Activated naive CD8-positive, alpha-beta T cell treated with anti-CD3 and anti-CD28 coated beads, Interleukin-2, amount 50 U/mL, for 24 hours (primary cell): ENCODE data around the gene LRRC3.
A peak's percentile ranks its signal among the peaks of the same experiment; 100 is the strongest.
"Not testable (repeated sequence)": the region's sequence is repeated elsewhere in the genome, so short reads cannot be mapped to it uniquely, and the experiment has no call there.

Experiments used
- ATAC-seq: fragments of 150-1000 bp; cut with Tn5 transposase; one replicate; pipeline ENCODE4 v1.10.0; 2021
- DNase-seq: peaks from one replicate; pipeline ENCODE4 v3.0.0; 2021
- H3K27ac Mint-ChIP-seq: one replicate; pipeline ENCODE4 v1.8.0; 2021; ENCODE audit warnings: mild to moderate bottlenecking, mixed read lengths
- H3K27me3 Mint-ChIP-seq: one replicate; pipeline ENCODE4 v1.8.0; 2021; ENCODE audit warnings: mixed read lengths
- H3K36me3 Mint-ChIP-seq: one replicate; pipeline ENCODE4 v1.8.0; 2021; ENCODE audit warnings: low read depth, mixed read lengths
- H3K4me1 Mint-ChIP-seq: one replicate; pipeline ENCODE4 v1.8.0; 2021; ENCODE audit warnings: mixed read lengths
- H3K4me3 Mint-ChIP-seq: one replicate; pipeline ENCODE4 v1.8.0; 2021; ENCODE audit warnings: mild to moderate bottlenecking, moderate library complexity, mixed read lengths
- H3K9me3 Mint-ChIP-seq: one replicate; pipeline ENCODE4 v1.8.0; 2021; ENCODE audit warnings: mixed read lengths

LRRC3 gene

GRCh38 chr21:44454747-44455523 is at the start of gene LRRC3:
Gene LRRC3 (plus strand): TSS chr21:44455510. CDS start chr21:44456645, 1,135 bp downstream.
- H3K27ac Mint-ChIP-seq = no peak within 1 kb of the TSS
- peaks cover 8% of the 10 kb centered on the region for H3K9me3 Mint-ChIP-seq
- H3K27me3 Mint-ChIP-seq = peaks cover 21% of the 10 kb centered on the region
- no peaks in the 10 kb centered on the region for H3K4me1 Mint-ChIP-seq
- H3K36me3 Mint-ChIP-seq = no peaks in the 10 kb centered on the region
- ATAC-seq (peak; percentile 48), DNase-seq (peak; percentile 81)
- peak within 1 kb of the TSS; percentile 70 for H3K4me3 Mint-ChIP-seq

GRCh38 chr21:44405948-44406872 is 49.1 kb upstream of the LRRC3 start:
- DNase-seq (no peak), ATAC-seq (no peak)
- no peaks in the 10 kb centered on the region for H3K36me3 Mint-ChIP-seq
- H3K4me3 Mint-ChIP-seq = no peak overlapping the region
- H3K9me3 Mint-ChIP-seq = no peaks in the 10 kb centered on the region
- no peaks in the 10 kb centered on the region for H3K27me3 Mint-ChIP-seq
- H3K27ac Mint-ChIP-seq = no peak overlapping the region
- peaks cover 8% of the 10 kb centered on the region for H3K4me1 Mint-ChIP-seq

DNA sequence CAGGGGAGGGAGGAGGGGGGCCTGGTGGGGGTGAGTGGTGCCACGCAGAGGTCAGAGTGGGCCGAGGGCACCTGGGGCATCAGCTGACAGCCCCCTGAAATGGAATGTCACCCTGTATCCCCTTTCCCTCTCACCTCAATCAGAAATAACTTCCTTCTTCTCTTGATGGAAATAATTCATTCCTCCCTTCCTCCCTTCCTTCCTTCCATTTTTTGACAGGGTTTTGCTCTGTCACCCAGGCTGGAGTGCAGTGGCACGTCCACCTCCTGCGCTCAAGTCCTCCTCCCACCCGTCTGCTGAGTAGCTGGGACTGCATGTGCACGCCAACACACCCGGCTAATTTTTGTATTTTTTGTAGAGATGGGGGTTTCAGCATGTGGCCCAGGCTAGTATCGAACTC is 48.4 kb upstream of the LRRC3 start:
- Mint-ChIP-seq H3K9me3 (no peaks in the 10 kb centered on the region), H3K27me3 (no peaks in the 10 kb centered on the region), H3K36me3 (no peaks in the 10 kb centered on the region), H3K27ac (no peak overlapping the region), H3K4me1 (peaks cover 8% of the 10 kb centered on the region), H3K4me3 (no peak overlapping the region)
- no peak for ATAC-seq
- DNase-seq = no peak

DNA sequence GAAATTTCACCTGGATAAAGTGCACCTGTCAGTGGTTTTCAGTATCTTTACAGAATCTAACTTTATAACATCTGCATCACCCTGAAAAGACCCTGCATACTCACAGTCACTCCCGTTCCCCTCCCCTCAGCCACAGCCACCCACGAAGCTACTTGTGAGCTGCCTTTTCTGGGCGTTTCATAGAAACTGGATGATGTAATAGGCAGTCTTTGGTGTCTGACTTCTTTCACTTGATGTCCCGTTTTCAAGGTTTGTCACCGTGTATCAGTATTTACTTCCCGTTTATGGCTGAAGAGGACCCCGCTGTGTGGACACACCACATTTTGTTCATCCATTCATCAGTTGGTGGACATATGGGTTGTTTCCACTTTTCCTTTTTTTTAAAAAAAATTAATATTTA is 47.8 kb upstream of the LRRC3 start:
- Mint-ChIP-seq H3K4me1 (peaks cover 8% of the 10 kb centered on the region), H3K4me3 (peak overlapping the region; percentile 8), H3K27ac (no peak overlapping the region), H3K27me3 (no peaks in the 10 kb centered on the region), H3K9me3 (no peaks in the 10 kb centered on the region), H3K36me3 (no peaks in the 10 kb centered on the region)
- DNase-seq (peak; percentile 22), ATAC-seq (peak; percentile 88)

- Mint-ChIP-seq H3K27ac (no peak overlapping the region), H3K36me3 (no peaks in the 10 kb centered on the region), H3K4me1 (peaks cover 8% of the 10 kb centered on the region), H3K9me3 (no peaks in the 10 kb centered on the region), H3K4me3 (no peak overlapping the region), H3K27me3 (no peaks in the 10 kb centered on the region)
- no peak for DNase-seq
- no peak for ATAC-seq
Observed at GRCh38 chr21:44408226-44408625, 47.1 kb upstream of the LRRC3 start.

DNA sequence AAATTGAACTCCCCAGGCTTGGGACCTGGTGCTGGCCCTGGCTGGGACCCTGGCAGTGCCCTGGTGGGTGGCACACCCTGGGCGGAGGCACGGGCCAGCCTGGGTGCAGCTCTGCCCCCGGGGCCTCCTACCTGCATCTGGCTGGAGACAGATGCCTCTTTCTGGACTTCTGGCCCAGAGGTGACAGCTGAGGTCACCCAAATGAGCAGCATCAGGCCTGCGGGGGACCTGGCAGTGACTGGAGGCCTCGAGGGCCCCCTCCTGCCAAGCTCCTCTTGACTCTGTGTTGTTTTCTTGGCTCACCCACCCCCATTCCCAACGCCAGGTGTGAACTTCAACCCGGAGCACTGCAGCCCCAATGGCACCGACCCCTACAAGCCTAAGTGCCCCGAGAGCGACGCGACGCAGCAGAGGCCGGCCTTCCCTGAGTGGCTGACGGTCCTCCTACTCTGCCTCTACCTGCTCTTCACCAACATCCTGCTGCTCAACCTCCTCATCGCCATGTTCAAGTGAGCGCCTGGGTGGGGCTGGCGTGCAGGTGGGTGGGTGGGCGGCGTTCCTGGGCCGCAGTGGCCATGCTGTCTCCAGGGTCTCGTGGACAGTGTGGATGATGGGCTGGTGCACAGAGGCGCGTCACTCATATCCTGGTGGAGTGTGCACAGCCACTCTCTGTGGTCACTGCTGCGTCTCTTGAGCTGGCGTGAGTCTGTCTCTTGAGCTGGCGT is 41.6 kb upstream of the LRRC3 start:
- Mint-ChIP-seq H3K4me1 (no peaks in the 10 kb centered on the region), H3K27me3 (no peaks in the 10 kb centered on the region), H3K36me3 (no peaks in the 10 kb centered on the region), H3K4me3 (no peak overlapping the region), H3K27ac (no peak overlapping the region), H3K9me3 (no peaks in the 10 kb centered on the region)
- DNase-seq (no peak), ATAC-seq (no peak)

GRCh38 chr21:44414291-44415072 is 40.8 kb upstream of the LRRC3 start:
- peaks cover 3% of the 10 kb centered on the region for H3K9me3 Mint-ChIP-seq

DNA sequence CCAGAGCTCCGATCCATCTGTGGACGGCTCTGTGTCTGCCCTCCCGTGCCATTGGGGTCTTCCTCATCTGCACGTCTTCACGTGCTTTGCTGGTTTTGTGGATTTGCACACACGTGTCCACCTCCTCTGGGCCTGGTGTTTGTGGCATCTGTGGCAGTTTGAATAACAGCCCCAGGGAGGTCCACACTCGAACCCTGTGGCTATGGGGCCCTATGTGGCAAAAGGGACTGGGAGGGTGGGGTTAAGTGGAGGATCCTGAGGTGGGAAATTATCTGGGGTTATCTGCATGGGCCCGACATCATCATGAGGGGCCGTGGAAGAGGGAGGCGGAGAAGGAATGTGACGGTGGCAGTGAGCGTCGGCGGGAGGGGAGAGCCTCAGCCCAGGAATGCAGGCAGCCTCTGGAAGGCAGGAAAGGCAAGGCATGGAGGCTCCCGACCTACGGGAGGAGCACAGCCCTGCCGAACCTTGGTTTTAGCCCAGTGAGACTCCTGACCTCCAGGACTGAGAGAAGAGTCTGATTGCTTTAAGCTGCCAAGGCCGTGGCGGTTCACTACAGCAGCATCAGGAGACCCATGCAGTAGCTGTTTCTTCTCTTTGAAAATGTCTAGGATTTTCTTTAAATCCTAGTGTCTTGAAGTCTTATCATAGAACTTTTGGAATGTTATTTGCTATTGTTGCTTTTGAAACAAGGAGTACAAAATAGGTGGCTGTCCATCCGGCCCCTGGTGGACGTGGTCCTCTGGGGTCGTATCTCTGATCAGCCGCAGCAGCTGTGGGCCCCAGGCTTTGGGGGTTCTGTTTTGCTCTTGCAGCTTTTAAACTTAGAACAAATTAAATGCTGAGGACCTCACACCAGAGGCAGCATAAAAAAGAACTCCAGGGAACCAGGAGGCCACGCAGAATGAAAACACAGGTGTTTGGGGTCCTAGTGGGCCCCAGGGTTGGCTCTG is 40.0 kb upstream of the LRRC3 start:
- no peak for ATAC-seq
- Mint-ChIP-seq H3K4me1 (no peaks in the 10 kb centered on the region), H3K27me3 (no peaks in the 10 kb centered on the region), H3K27ac (no peak overlapping the region), H3K9me3 (peaks cover 6% of the 10 kb centered on the region), H3K4me3 (no peak overlapping the region), H3K36me3 (no peaks in the 10 kb centered on the region)
- no peak for DNase-seq

More at GRCh38 chr21:44414291-44415072, 40.8 kb upstream of the LRRC3 start:
- Mint-ChIP-seq H3K4me3 (no peak overlapping the region), H3K27me3 (no peaks in the 10 kb centered on the region), H3K36me3 (no peaks in the 10 kb centered on the region), H3K4me1 (no peaks in the 10 kb centered on the region), H3K27ac (no peak overlapping the region)
- DNase-seq = no peak
- no peak for ATAC-seq

GRCh38 chr21:44416193-44416592 is 39.1 kb upstream of the LRRC3 start:
- Mint-ChIP-seq H3K36me3 (no peaks in the 10 kb centered on the region), H3K27me3 (no peaks in the 10 kb centered on the region), H3K9me3 (peaks cover 6% of the 10 kb centered on the region), H3K4me3 (no peak overlapping the region), H3K4me1 (no peaks in the 10 kb centered on the region), H3K27ac (no peak overlapping the region)
- no peak for DNase-seq
- ATAC-seq = no peak

- H3K27me3 Mint-ChIP-seq, DNase-seq, H3K4me1 Mint-ChIP-seq, H3K9me3 Mint-ChIP-seq, H3K27ac Mint-ChIP-seq, H3K4me3 Mint-ChIP-seq, ATAC-seq, H3K36me3 Mint-ChIP-seq: not testable (repeated sequence)
Observed at GRCh38 chr21:44417621-44418107, 37.6 kb upstream of the LRRC3 start.

DNA sequence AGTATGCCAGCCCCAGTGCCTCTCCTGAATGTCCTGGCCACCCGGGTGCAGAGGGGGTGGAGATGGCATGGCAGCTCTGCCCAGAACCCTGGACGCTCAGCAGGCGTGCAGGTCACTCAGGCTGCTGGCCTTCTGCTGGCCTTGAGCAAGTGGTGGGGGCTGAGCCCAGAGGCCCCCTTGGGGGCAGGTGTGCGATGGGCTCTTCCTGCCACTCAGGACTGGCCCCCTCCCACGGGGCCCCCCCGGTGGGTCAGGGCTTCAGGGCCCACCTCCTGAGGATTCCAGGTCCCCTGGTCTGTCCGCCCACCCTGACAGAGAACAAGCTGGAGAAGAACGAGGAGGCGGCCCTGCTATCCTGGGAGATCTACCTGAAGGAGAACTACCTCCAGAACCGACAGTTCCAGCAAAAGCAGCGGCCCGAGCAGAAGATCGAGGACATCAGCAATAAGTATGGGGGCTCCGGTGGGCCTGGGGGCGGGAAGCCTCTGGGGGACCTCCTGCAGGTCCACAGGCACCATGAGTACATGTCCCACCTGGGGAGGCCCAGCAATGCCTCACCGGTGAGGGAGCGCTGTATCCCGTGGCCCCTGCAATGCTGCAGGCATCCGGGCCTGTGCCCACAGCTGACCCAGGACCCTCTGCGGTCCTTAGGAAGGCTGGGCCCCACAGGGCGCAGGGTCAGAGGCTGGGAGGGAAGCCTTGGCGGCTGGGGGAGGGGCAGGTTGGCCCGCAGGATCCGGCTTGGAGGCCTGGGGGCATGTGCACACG is 37.0 kb upstream of the LRRC3 start:
- Mint-ChIP-seq H3K9me3 (peaks cover 6% of the 10 kb centered on the region), H3K36me3 (no peaks in the 10 kb centered on the region), H3K27me3 (no peaks in the 10 kb centered on the region), H3K4me1 (no peaks in the 10 kb centered on the region), H3K27ac (no peak overlapping the region), H3K4me3 (no peak overlapping the region)
- ATAC-seq (no peak), DNase-seq (no peak)

- Mint-ChIP-seq H3K27ac (no peak overlapping the region), H3K27me3 (no peaks in the 10 kb centered on the region), H3K4me1 (no peaks in the 10 kb centered on the region), H3K4me3 (no peak overlapping the region), H3K36me3 (no peaks in the 10 kb centered on the region), H3K9me3 (peaks cover 6% of the 10 kb centered on the region)
- DNase-seq (no peak), ATAC-seq (no peak)
Observed at GRCh38 chr21:44418876-44419230, 36.5 kb upstream of the LRRC3 start.
